ENCODE measurements around the gene MSMB. TPM values are rescaled to one million over a fixed set of nuclear protein-coding genes. Genes with fewer than 3 reads are reported as not detected.

MSMB gene
- polyA plus RNA-seq, 1 of the 3 experiments (the other 2 are of a cell fraction): not detected

DNA sequence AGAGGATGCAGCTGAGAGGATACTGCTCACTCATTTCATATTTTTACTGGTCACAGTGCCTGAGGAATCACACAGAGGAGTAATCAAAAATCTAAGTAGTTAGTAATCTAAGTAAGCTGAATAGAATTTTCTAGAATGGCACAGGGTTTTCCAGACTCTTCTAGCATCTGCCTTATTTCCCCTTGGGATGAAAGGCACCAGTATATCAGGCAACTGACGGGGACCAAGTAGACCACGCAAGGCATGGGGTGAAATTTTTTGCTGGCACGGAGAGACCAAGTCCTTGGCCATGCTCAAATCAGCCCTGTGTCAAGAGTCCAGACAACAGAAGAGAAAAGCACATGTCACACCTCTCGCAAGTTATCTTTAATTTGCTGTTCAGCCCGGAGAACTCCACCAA is 29.9 kb downstream of the MSMB start:
- POLR2A ChIA-PET: interaction anchor here (1.1 kb wide), 1 partner anchor 10 kb away, joined by 3 read pairs; no protein-coding TSS in a partner anchor
- H3K9me2 ChIP-seq: no peaks in the 10 kb centered on the region
- CTCF ChIA-PET: interaction anchor here (1.0 to 4.1 kb wide), 2 partner anchors 9 to 13 kb away, joined by 5 to 24 read pairs; partner anchors contain the start of gene NCOA4
- 0 out of 4 replicates have a peak, but pooled peaks of 1 of the 2 experiments have one; percentile 16 for TF ChIP-seq EP300 (IDR thresholded peaks at IDR 0.05; ENCODE audit: borderline replicate concordance in 1 of 2, low read depth in 1 of 2, low read length in 1 of 2)
- no peak for TF ChIP-seq EZH2phosphoT487 (IDR thresholded peaks at IDR 0.05; ENCODE audit: borderline replicate concordance, low read depth)
- no peak for TF ChIP-seq SIN3A (IDR thresholded peaks at IDR 0.05; ENCODE audit: borderline replicate concordance, low read depth, low read length)
- TF ChIP-seq, protein P1, sequence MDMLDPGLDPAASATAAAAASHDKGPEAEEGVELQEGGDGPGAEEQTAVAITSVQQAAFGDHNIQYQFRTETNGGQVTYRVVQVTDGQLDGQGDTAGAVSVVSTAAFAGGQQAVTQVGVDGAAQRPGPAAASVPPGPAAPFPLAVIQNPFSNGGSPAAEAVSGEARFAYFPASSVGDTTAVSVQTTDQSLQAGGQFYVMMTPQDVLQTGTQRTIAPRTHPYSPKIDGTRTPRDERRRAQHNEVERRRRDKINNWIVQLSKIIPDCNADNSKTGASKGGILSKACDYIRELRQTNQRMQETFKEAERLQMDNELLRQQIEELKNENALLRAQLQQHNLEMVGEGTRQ (IDR thresholded peaks at IDR 0.05; ENCODE audit: borderline replicate concordance, low read depth, low read length): no peak
- TF ChIP-seq YY1 (IDR thresholded peaks at IDR 0.05; ENCODE audit: low read depth): no peak
- TF ChIP-seq, protein P2, sequence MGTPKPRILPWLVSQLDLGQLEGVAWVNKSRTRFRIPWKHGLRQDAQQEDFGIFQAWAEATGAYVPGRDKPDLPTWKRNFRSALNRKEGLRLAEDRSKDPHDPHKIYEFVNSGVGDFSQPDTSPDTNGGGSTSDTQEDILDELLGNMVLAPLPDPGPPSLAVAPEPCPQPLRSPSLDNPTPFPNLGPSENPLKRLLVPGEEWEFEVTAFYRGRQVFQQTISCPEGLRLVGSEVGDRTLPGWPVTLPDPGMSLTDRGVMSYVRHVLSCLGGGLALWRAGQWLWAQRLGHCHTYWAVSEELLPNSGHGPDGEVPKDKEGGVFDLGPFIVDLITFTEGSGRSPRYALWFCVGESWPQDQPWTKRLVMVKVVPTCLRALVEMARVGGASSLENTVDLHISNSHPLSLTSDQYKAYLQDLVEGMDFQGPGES (IDR thresholded peaks at IDR 0.05; ENCODE audit: low read depth, low read length): no peak
- TF ChIP-seq, protein P3, sequence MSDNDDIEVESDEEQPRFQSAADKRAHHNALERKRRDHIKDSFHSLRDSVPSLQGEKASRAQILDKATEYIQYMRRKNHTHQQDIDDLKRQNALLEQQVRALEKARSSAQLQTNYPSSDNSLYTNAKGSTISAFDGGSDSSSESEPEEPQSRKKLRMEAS (IDR thresholded peaks at IDR 0.05; ENCODE audit: low read depth): no peak
- TF ChIP-seq, protein P4, sequence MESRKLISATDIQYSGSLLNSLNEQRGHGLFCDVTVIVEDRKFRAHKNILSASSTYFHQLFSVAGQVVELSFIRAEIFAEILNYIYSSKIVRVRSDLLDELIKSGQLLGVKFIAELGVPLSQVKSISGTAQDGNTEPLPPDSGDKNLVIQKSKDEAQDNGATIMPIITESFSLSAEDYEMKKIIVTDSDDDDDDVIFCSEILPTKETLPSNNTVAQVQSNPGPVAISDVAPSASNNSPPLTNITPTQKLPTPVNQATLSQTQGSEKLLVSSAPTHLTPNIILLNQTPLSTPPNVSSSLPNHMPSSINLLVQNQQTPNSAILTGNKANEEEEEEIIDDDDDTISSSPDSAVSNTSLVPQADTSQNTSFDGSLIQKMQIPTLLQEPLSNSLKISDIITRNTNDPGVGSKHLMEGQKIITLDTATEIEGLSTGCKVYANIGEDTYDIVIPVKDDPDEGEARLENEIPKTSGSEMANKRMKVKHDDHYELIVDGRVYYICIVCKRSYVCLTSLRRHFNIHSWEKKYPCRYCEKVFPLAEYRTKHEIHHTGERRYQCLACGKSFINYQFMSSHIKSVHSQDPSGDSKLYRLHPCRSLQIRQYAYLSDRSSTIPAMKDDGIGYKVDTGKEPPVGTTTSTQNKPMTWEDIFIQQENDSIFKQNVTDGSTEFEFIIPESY (IDR thresholded peaks at IDR 0.05; ENCODE audit: borderline replicate concordance, low read depth): no peak
- no peak overlapping the region for H3K9ac ChIP-seq
- H3K9me3 ChIP-seq: no peaks in the 10 kb centered on the region
- 100% methylated on average over 5 of the region's 5 CpGs for WGBS (ENCODE audit: low lambda C conversion rate)
- no peak overlapping the region for H3K4me2 ChIP-seq
- no peaks in the 10 kb centered on the region for H3K27me3 ChIP-seq (ENCODE audit: insufficient read depth)
- H3K79me2 ChIP-seq (ENCODE audit: insufficient read depth): peaks cover 68% of the 10 kb centered on the region
- H2AFZ ChIP-seq (ENCODE audit: low read depth): no peak overlapping the region
- peaks cover 9% of the 10 kb centered on the region for H3F3A ChIP-seq (replicated peaks; ENCODE audit: insufficient read depth)
- no peak overlapping the region for H3K27ac ChIP-seq (ENCODE audit: low read depth in 2 of 2, low read length in 1 of 2)
- peaks cover 3 to 22% of the 10 kb centered on the region in 2 experiments for H3K4me1 ChIP-seq (ENCODE audit: control insufficient read depth in 1 of 2, insufficient read depth in 2 of 2, low read depth in 1 of 2, low read length in 1 of 2)
- peaks cover 44 to 47% of the 10 kb centered on the region in 2 experiments for H3K36me3 ChIP-seq (replicated peaks in 1 of 2; ENCODE audit: control insufficient read depth in 1 of 2, insufficient read depth in 2 of 2, low read length in 1 of 2)
- peaks cover 30% of the 10 kb centered on the region for H4K20me1 ChIP-seq (ENCODE audit: insufficient read depth)
- no peak overlapping the region for H3K4me3 ChIP-seq (ENCODE audit: low read depth in 2 of 2, low read length in 1 of 2)
- DNase-seq: no peak

DNA sequence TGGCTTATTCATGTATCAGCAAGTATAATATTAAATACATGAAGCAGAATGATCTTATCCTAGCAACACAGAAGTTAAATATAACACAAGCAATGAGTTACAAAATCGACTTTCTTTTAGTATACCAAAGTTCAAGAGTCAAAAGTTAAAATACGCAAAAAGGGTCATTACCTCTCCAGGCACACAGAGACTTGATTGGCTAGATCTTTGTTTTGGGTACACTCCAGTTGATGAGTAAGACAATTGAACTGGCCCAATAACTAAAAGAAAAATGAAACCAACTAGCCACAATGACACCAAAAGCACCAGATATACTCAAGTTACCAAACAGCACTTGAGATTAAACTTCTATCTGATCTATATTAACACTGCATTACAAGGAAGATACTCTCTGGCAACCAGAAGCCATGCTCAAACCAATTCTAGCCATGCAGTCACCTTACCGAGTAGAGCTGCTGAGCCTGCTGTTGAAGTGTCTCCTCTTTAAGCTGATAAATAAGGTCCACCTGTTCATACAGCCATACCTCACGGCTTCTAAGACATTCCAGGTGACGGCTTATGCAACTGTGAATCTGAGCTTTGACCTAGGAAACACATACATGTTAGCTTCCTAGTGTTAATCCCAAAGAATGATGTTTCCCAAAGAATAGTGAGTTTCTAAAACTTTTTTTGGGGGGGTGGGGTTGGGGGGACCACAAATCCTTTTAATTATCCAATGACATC is 31.2 kb downstream of the MSMB start:
- Histone ChIP-seq H3K27me3 (ENCODE audit: insufficient read depth) (no peaks in the 10 kb centered on the region), H3F3A (replicated peaks; ENCODE audit: insufficient read depth) (peaks cover 9% of the 10 kb centered on the region), H3K4me3 (ENCODE audit: low read depth in 2 of 2, low read length in 1 of 2) (no peak overlapping the region), H3K9me3 (no peaks in the 10 kb centered on the region), H3K27ac (ENCODE audit: low read depth in 2 of 2, low read length in 1 of 2) (no peak overlapping the region), H3K79me2 (ENCODE audit: insufficient read depth) (peaks cover 54% of the 10 kb centered on the region), H3K4me1 (ENCODE audit: control insufficient read depth in 1 of 2, insufficient read depth in 2 of 2, low read depth in 1 of 2, low read length in 1 of 2) (peaks cover 2 to 17% of the 10 kb centered on the region in 2 experiments; a peak in 3 of 4 replicates), H3K4me2 (no peak overlapping the region), H3K9me2 (no peaks in the 10 kb centered on the region), H3K36me3 (replicated peaks in 1 of 2; ENCODE audit: control insufficient read depth in 1 of 2, insufficient read depth in 2 of 2, low read length in 1 of 2) (peaks cover 52 to 56% of the 10 kb centered on the region in 2 experiments), H3K9ac (no peak overlapping the region), H2AFZ (ENCODE audit: low read depth) (no peak overlapping the region), H4K20me1 (ENCODE audit: insufficient read depth) (peaks cover 23% of the 10 kb centered on the region)
- 85% methylated on average over 5 of the region's 5 CpGs for WGBS (ENCODE audit: low lambda C conversion rate)
- no peak for DNase-seq
- TF ChIP-seq TEAD4 (IDR thresholded peaks at IDR 0.05; ENCODE audit: borderline replicate concordance, insufficient read depth) (no peak), EZH2phosphoT487 (IDR thresholded peaks at IDR 0.05; ENCODE audit: borderline replicate concordance, low read depth) (no peak)
- CTCF ChIA-PET: interaction anchor here (1.0 kb wide), 1 partner anchor 7 kb away, joined by 5 read pairs; no protein-coding TSS in a partner anchor
- POLR2A ChIA-PET: interaction anchor here (0.8 kb wide), 1 partner anchor 18 kb away, joined by 4 read pairs; no protein-coding TSS in a partner anchor
